MV-4-11 (cell line): ENCODE measurements around the gene THOP1.

Experiments
- DNase-seq: peaks from one replicate; lab custom pipeline; 2025; lab: John Stamatoyannopoulos, UW

The THOP1 gene

DNA sequence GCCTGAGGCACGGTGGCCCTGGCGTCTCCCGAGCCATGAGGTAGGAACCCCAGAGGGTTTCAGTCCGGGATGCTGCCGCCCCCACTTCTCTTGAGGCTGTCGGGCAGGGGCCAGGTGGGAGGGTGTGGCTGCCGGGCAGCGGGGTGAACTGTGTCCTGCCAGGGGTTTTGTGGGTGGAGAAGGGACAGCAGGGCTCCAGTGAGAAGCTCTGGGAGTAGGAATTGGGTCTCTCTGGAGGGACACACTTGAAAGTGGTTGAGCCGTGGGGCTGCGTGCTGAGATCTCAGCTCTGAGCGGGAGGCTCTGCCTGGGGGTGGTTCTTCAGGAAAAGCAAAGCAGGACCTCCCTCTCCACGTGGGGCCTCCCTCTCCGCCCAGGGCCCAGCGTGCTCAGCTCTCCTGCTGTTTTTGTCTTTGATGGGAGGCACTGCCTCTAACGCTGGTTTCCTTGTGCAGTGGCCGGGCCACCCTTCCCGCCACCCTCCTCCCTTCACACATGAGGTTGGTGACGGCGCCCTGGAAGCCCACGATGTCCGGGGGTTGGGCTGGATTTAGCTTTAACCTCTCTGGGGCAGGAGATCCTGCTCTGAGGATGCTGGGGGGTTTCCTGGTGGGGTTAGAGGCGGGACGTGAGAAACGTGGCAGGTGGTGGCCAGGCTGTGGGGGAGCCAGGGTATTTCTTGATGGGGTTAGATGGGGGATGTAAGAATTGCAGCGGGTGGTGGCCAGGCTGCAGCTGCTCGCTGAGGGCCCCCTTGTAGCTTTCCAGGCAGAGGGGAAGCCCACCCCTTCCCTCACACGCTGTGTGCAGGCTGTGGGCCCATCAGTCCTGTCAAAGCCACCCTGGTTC is 19.1 kb downstream of the THOP1 start:
- no peak for DNase-seq

DNA sequence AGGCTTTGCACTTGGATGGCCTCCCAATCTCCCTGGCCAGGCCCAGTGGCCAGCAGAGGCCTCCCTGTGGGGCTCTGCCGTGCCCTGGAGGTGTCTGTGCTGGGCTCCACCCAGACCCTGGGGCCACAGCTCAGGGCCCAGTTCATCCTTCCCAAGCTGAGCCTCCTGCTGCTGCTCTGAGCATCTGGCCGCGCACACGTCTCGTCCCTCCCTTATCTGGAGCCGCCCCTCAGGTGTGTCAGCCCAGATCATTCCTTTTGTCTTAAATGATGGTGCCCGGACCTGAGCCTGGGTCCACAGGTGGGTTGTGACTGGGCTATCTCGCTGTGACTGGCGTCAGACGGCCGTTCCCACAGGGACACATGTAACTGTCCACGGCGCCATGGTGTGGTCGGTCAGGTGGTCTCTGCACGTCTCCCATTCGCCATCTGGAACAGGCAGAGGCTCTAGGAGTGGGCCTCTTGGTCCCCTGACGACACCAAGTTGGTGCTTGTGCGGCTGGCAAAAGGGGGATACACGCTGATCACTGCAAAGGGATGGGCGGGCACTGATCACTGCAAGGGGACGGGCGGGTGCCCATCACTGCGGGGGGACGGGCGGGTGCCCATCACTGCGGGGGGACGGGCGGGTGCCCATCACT is 20.1 kb downstream of the THOP1 start:
- no peak for DNase-seq

DNA sequence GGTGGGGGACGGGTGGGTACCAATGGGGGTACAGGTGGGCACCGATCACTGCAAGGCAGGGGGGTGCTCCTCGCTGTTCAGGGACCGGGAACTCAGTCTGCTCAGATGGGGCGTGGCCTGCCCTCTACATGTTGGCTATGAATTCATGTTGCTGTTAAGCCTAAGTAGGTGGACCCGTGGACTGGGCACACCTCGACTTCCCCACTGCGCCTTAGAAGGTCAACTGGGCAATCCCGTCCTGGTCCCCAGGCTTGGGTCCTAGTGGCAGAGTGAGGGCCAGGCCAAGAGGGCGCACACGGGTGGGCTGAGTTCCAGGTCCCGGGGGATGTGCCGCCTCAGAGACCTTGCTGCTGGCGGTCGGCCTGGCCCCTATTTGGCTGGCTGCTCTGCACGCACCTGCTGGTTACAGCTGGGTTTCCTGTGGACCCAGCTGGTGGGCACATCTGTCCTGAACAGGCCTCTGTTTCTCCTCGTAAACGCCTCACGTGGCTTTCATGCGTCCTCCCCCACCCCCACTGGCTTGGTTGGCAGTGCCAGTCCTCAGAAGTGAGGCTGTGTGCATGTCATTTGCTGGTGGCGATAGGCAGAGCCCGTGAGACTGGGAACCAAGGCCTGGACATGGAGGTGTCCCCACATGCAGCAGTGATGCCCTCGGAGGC is 20.8 kb downstream of the THOP1 start:
- no peak for DNase-seq

DNA sequence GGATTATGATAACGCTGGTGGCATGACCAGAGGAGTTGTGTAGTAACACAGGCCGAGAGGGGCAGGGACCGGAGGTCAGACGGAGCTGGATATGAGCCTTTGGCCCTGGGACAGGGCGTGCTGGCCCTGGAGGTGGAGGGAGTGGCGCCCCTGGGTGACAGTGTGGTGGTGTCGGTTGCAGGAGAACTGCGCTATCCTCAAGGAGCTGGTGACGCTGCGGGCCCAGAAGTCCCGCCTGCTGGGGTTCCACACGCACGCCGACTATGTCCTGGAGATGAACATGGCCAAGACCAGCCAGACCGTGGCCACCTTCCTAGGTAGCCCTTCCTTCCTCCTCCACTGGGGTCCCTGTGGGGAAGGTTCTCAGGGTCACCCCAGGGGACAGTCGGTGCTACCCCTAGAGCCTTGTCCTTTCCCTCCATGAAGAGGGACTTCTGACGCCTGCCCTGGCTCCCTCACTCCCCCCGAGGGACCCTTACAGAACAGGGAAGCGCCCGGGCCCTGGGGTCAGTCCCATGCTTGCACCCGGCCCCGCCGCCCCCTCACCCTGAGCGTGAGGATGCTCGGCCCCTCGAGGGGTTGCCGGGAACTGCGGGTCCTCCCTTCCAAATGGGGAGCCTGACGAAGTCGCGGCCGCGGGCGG is 21.6 kb downstream of the THOP1 start:
- no peak for DNase-seq

DNA sequence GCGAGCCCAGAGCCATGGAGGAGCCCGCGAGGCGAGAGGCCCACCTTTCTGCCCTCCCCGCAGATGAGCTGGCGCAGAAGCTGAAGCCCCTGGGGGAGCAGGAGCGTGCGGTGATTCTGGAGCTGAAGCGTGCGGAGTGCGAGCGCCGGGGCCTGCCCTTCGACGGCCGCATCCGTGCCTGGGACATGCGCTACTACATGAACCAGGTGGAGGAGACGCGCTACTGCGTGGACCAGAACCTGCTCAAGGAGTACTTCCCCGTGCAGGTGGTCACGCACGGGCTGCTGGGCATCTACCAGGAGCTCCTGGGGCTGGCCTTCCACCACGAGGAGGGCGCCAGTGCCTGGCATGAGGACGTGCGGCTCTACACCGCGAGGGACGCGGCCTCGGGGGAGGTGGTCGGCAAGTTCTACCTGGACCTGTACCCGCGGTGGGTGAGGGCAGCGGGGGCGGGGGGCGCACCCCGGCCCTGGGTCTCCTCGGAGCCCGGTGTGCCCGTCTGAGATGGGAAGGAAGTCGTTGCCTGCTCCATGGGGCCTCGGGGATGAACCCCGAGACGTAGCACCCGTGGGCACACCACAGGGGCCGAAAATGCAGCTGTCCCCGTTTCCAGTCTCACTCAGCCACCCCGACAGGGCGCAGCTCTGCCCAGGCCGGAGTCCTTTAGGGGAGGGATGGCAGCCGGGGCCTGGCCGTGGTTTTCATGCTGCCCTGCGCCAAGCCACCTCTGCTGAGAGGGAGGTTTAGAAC is 22.3 kb downstream of the THOP1 start:
- no peak for DNase-seq

DNA sequence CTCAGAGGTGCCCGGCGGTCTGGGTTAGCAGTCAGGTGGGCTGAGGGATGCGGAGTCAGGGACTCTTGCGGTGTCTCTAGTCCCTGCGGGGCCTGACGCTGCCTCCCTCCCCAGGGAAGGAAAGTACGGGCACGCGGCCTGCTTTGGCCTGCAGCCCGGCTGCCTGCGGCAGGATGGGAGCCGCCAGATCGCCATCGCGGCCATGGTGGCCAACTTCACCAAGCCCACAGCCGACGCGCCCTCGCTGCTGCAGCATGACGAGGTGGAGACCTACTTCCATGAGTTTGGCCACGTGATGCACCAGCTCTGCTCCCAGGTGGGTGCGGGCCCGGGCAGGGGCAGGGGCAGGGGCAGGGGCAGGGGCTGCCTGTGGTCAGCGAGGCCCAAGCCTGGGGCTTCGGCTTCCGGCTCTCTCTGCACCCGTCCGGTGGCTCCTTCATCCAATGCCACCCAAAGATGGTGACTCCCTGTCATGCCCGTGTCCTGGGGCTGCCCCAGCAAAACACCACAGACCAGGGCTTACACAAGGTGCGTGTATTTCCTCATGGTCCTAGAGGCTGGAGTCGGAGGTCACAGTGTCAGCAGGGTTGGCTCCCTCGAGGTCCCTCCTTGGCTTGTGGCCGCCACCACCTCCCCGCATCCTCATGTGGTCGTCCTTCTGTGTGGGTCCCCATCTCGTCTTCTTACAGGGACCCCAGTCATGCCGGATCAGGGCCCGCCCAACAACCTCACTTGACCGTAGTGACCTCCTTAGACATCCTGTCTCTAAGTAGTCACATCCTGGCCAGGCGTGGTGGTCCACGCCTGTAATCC is 23.0 kb downstream of the THOP1 start:
- no peak for DNase-seq

DNA sequence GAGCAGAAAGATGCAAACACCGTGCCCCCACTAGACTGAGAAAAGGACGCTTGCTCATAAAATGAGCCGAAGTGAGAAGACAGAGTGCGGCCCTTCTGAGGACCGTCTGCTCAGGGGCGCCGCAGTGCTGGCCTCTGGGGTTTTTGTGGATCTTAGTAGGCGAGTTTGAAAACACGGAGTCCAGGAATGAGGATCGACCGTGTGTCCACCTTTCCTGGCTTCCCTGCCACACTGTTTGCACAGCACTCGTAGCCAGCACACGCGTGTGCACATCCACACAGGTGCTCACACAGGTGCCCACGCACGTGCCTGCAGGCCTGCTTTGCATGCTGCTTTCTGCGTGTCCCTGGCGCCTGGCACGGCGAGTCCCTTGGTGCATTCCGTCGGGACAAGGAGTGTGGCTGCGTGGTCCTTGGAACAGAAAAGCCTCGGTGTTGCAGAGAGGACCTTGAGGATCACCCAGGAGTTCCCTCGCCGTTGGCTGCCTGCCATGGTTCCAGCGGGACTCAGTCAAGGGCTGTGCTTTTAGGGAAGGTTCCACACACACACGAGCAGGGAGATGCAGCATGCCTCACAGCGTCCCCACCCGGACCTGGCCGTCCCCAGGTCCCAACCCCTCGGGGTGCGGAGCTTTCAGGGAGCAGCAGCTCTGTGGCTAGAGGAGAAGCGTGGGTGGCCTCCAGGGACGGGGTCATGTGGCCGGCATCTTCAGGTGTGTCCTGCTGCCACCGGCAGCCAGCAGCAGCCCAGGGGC is 24.3 kb downstream of the THOP1 start:
- no peak for DNase-seq

DNA sequence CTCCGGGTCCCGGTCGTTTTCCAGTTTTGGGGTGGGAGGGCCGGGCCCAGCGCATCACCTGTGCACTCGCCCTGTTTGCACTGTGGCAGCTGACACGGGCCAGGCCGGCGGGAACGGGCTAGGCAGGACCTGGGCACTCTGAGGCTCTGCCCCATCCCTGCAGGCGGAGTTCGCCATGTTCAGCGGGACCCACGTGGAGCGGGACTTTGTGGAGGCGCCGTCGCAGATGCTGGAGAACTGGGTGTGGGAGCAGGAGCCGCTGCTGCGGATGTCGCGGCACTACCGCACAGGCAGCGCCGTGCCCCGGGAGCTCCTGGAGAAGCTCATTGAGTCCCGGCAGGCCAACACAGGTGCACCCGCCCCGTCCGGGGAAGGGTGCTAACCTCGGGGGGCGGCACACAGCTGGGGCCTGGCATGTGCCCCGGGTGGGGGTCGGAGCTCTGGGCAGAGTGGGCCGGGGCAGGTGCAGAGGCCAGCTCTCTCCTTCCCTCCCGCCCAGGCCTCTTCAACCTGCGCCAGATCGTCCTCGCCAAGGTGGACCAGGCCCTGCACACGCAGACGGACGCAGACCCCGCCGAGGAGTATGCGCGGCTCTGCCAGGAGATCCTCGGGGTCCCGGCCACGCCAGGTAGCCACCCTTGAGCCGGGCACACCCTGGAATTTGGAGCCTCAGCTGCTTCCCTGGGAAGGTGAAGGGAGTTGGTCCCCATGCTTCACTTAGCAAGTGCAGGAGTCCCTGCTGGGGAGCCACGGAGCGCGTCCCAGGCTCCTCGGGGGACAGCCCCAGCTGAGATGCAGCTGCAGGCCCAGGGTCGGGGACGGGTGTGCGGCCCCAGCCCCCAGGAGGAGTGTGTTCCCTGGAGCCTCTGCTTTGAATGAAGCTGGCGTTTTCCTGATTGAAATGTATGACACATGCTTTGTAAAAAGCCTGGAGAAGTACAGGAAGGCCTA is 25.1 kb downstream of the THOP1 start:
- DNase-seq: no peak

DNA sequence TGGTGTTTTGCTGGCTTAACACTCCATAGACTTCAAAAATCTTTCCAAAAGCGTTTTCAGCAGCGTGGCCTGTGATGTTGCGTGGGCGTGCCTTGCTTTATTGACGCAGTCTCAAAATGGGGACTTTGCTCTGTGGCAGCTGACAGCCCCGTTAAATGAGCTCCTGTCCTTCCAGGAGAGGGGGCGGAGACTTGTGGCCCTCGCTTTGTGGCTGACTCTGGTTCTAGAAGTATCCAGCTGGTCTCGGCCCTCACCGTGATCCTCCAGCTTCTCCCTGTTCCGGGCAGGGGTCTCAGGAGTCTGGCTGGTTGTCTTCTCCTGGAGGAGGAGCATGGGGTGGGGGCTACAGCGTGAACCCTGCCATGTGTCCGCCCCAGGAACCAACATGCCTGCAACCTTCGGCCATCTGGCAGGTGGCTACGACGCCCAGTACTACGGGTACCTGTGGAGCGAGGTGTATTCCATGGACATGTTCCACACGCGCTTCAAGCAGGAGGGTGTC is 26.0 kb downstream of the THOP1 start:
- DNase-seq: no peak

DNA sequence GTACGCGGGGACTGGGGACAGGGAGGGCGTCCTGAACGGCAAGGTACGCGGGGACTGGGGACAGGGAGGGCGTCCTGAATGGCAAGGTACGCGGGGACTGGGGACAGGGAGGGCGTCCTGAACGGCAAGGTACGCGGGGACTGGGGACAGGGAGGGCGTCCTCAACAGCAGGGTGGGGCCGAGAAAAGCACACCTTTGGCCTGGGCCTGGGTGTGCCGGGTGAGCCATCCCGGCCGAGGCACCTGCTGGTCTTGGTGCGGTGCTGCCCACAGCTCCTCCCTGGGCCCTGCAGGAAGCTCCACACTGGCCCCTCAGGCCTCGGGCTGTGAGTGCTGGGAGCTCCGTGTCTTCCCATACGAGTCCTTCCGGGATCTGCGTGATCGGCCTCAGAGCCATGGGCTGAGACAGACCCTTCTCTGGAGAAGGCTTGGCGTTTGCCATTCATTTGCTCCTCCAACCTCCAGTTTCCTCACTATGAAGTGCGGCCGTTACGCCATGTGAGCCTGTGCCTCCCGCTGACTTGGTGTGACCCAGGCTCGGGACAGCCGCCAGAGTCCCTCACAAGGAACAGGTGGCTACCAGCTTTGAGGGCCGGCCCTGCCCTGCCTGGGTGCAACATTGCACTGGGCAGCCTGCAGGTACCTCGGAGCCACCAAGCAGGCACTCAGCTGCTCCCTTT is 26.6 kb downstream of the THOP1 start:
- no peak for DNase-seq

DNA sequence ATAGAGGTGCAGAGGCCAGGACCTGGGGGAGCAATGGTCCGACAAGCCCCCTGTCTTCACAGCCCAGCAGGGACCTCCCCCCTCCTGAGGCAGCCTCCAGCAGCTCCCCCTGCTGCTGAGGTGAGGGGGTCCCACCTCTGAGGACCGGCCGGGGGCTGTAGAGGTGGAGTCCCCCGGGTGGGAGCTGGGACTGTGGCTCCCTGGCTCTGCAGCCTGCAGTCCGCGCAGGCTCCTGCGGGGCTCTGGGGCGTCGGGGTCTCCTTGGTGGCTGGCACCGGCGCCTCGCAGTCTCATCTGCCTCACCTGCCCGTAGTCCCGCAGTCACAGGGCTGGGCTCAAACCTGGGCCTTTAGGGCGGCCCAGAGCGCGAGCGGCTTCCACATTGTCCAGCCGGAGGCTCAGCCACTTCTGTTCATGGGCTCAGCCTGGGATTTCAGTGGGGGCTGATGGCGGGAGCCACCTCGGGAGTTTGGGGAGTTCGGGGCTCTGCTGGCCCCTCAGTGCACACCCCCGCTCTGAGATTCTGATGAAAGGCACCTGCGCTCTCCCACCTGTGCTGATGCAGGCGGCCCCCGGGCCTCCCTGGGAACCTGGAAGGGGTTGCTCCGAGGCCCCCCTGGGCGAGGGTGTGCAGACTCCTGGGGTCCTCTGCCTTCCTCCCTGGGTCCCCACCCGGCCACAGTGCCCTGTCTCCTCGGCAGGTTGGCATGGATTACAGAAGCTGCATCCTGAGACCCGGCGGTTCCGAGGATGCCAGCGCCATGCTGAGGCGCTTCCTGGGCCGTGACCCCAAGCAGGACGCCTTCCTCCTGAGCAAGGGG is 27.3 kb downstream of the THOP1 start:
- no peak for DNase-seq

DNA sequence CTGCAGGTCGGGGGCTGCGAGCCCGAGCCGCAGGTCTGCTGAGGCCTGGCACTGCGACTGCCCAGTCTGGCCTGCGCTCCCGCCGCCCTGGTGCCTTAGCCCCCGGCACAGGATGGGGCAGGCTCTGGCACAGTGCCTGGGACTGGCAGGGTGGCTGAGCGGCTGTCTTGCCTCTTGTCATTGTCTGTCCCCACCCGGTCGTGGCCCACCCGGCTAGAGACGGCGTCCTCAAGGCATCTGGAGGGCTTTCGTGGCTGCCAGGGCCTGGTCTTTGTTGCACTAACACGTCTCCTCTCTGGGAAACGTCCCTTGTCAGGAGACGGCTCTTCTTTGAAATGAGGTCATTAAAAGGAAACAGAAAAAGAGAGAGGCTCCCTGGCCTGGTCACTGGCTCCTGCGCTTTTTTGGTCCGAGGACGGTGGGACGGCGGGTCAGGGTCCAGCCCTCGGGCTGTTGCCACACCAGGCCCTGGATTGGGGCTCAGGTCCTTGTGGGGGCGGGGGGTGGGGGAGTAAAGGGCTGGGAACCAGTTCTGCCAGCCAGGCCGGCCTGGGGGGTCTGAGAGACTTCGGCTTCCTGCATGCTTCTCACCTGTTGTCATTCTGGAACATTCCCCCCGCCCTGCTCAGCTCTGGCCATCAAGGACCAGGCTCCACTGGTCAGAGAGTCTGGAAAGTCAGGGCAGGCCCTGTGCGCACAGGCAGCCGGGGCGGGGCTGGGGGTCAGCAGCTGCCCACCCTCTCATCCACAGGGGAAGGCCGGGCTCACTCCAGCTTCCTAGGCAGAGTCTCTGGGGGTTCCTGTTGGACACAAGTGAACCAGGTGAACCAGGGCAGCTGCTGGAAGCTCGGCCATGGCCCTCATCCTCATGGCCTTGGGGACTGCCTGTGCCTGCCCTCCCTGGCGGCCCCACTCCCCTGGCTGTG is 28.2 kb downstream of the THOP1 start:
- DNase-seq: no peak

DNA sequence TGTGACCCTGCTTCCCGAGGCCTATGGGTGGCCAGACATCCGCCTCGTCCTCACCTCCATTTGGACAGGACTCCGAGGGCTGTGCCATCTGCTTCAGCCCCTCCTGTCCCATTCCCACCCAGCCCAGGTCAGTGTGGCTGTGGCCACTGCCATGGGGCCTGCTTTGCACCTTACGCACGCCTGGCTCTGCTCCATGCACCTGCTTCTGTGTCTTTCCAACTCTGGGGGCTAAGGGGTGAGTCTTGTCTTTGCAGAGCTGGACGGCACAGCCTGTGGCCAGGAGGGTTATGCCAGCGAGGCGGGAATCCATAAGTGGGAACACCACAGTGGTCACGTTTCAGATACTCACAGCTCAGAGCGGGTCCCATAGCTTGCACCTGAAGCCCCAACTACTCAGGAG is 29.1 kb downstream of the THOP1 start:
- no peak for DNase-seq

DNA sequence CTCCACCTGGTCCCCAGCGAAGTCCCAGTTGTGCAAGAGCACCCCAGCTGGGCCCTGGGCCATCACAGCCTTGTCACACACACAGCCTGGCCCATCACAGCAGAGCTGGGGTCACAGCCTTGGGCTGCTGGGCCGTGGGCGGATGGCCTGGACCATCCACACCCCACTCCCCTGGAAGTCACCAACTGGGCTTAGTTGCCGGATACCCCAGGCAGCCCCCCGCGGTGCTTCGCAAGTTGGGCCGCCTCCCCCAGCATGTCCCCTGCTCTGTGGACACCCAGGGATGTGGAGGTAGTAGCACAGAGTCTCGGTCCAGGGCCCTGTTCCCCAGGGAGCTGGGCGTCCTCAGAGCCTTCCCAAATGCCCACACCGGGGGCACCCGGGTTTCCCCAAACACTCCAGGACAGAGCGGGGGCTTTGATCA is 29.9 kb downstream of the THOP1 start:
- no peak for DNase-seq

DNA sequence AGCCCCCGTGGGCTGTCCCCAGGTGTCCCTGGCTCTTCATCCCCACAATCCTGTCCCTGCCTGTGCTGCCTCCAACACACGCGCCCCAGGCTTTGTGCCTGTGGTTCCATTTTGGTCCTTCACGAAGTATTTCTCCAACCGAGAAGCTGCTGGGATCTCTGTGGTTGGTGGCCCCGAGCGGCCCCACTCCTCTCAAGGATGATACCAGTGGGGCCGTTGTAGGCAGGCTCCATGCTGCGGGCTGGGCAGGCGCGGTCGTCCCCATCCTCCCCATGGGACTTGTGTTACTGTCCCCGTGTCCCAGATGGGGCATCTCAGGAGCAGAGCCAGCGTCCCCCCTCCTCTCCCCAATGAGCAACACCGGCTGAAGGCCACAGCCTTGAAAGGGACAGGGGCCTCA is 30.6 kb downstream of the THOP1 start:
- DNase-seq: no peak

DNA sequence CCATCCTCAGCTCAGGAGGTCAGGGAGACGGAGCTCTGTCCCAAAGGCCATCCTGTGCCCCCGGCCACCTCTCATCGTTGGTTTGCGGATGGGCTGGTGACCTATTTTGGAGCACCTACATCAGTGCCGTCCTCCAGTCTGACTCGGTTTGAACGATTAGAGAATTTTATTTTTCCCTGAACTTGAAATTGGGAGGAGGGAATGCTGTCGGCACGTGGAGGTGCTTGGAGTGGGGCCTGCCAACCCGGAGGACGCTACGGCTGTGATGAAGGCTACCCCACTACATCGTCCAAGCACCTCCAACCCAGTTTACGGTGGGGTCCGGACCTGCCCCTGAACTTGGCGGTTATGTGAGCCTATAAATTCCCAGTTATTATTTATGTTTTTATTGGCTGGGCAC is 31.3 kb downstream of the THOP1 start:
- DNase-seq: no peak
